Sciatic nerve (tissue), 2 donors: Measurements from ENCODE around the gene PASK. TPM values are rescaled to one million over a fixed set of nuclear protein-coding genes. Genes with fewer than 3 reads are reported as not detected.
A peak's percentile ranks its signal among the peaks of the same experiment; 100 is the strongest.

Experiments used
- ATAC-seq: fragments of 200-7000 bp; cut with Tn5 transposase; one replicate; pipeline ENCODE4 v1.9.1; 2020; ENCODE audit warnings: mild to moderate bottlenecking, moderate library complexity
- DNase-seq: peaks from one replicate; pipeline ENCODE4 v3.0.0-alpha.2; 2020; ENCODE audit warnings: low spot score
- intact Hi-C: fragments of 100-400 bp; cut with DNase I; formaldehyde crosslinking; loops from one replicate; pipeline ENCODE4 v1.14.2; 2022
- total RNA-seq: library from RNA; stranded (reverse); fragmentation: NEBNext Ultra II Directional; extraction: Animal tissue kit (Norgen Biotek cat#: 25700); gene quantifications from one replicate; pipeline ENCODE4 v1.2.1, GENCODE V29; 2021
- donor health status: DM: no; HTN: no; CAD: no.
- donor health status: DM: no; HTN: no; CAD: no.

PASK gene
- total RNA-seq, 1 donor from 2014 or later = 7.0 TPM

- no peak for DNase-seq
- no peak for ATAC-seq
- intact Hi-C loops = no loop called here
Measured at GRCh38 chr2:241151934-241152660, 2.8 kb upstream of the PASK start.

- intact Hi-C loops = no loop called here
- DNase-seq (no peak), ATAC-seq (no peak)
Measured at GRCh38 chr2:241150660-241151530, 1.6 kb upstream of the PASK start.

- intact Hi-C loops = no loop called here
- peak; percentile 98 for ATAC-seq
- DNase-seq = peak; percentile 96
Measured at GRCh38 chr2:241149925-241150659, 820 bp upstream of the PASK start, which contains the start of gene PPP1R7. TSS of gene PPP1R7 (plus strand) at chr2:241150467. CDS start at chr2:241150496, 29 bp downstream.

GRCh38 chr2:241149675-241149924 lies 328 bp upstream of the PASK start:
- peak; percentile 51 for ATAC-seq
- intact Hi-C loops = no loop called here
- DNase-seq = no peak

GRCh38 chr2:241148239-241148638 lies 1.0 kb downstream of the PASK start:
- intact Hi-C loops = no loop called here
- DNase-seq = no peak
- no peak for ATAC-seq

GRCh38 chr2:241147336-241147735 lies 1.9 kb downstream of the PASK start:
- DNase-seq = no peak
- intact Hi-C loops = no loop called here
- no peak for ATAC-seq

GRCh38 chr2:241146286-241146685 lies 3.0 kb downstream of the PASK start:
- intact Hi-C loops = no loop called here
- DNase-seq = no peak
- ATAC-seq = no peak

- ATAC-seq = no peak
- intact Hi-C loops = loop anchor here (5.0 kb wide), 1 partner anchor 370 kb away; no protein-coding TSS in a partner anchor
- DNase-seq = no peak
Measured at GRCh38 chr2:241142593-241142992, 6.7 kb downstream of the PASK start.

- DNase-seq = no peak
Measured at GRCh38 chr2:241142063-241142462, 7.2 kb downstream of the PASK start.

GRCh38 chr2:241141214-241141770 lies 8.0 kb downstream of the PASK start:
- DNase-seq (peak; percentile 33), ATAC-seq (no peak)
- intact Hi-C loops = loop anchor here (5.0 kb wide), 1 partner anchor 371 kb away; no protein-coding TSS in a partner anchor

More at GRCh38 chr2:241142063-241142462, 7.2 kb downstream of the PASK start:
- intact Hi-C loops = loop anchor here (5.0 kb wide), 1 partner anchor 370 kb away; no protein-coding TSS in a partner anchor
- no peak for ATAC-seq

GRCh38 chr2:241140445-241140840 lies 8.8 kb downstream of the PASK start:
- intact Hi-C loops = loop anchor here (5.0 kb wide), 1 partner anchor 372 kb away; no protein-coding TSS in a partner anchor
- no peak for ATAC-seq
- peak; percentile 17 for DNase-seq

- no peak for ATAC-seq
Measured at GRCh38 chr2:241139531-241140444, 9.5 kb downstream of the PASK start.

GRCh38 chr2:241138471-241138870 lies 10.8 kb downstream of the PASK start:
- ATAC-seq (no peak), DNase-seq (peak; percentile 50)
- intact Hi-C loops = no loop called here

More at GRCh38 chr2:241139531-241140444, 9.5 kb downstream of the PASK start:
- intact Hi-C loops = loop anchor here (5.0 kb wide), 1 partner anchor 373 kb away; no protein-coding TSS in a partner anchor
- DNase-seq = no peak

GRCh38 chr2:241137276-241138190 lies 11.7 kb downstream of the PASK start:
- intact Hi-C loops = no loop called here
- ATAC-seq = no peak
- DNase-seq = peak; percentile 50

- intact Hi-C loops = no loop called here
- ATAC-seq (no peak), DNase-seq (peak; percentile 43)
Measured at GRCh38 chr2:241136661-241137260, 12.5 kb downstream of the PASK start.

GRCh38 chr2:241136191-241136590 lies 13.1 kb downstream of the PASK start:
- ATAC-seq = no peak
- DNase-seq = peak; percentile 25
- intact Hi-C loops = no loop called here

GRCh38 chr2:241135737-241136136 lies 13.5 kb downstream of the PASK start:
- DNase-seq (peak; percentile 36), ATAC-seq (no peak)
- intact Hi-C loops = no loop called here
